ENCODE measurements around the gene C1QBP.
"Not testable (repeated sequence)": the region's sequence is repeated elsewhere in the genome, so short reads cannot be mapped to it uniquely, and the experiment has no call there.

Gene C1QBP

DNA sequence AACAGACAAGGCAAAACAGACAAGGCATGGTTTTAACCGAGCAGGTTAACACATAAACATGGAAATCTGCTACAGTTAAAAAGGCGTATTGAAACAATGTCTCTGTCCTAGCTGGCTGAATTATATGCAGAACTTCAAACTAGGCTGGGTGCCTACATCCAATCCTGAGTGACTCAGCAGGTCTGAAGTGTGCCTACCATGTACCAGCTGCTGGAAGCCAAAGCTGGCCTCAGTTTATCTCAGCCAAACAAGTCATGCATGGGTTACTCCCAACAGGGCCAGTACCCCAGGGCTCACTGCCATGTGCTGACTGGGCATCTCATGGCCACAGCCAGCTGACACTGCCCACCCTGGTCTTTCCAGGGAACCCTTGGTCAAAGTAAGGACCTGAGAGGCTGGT is 4.0 kb downstream of the C1QBP start:
- Histone ChIP-seq H3K36me3 (ENCODE audit: low read depth) (peaks cover 74% of the 10 kb centered on the region), H3K27me3 (ENCODE audit: insufficient read depth, poor library complexity, severe bottlenecking) (no peaks in the 10 kb centered on the region), H3K4me1 (ENCODE audit: insufficient read depth, poor library complexity, severe bottlenecking) (peaks cover 11% of the 10 kb centered on the region), H3K9me3 (ENCODE audit: severe bottlenecking) (no peaks in the 10 kb centered on the region), H3K4me3 (ENCODE audit: severe bottlenecking) (no peak overlapping the region), H3K27ac (ENCODE audit: poor library complexity, severe bottlenecking) (no peak overlapping the region)
- TF ChIP-seq, protein P1, sequence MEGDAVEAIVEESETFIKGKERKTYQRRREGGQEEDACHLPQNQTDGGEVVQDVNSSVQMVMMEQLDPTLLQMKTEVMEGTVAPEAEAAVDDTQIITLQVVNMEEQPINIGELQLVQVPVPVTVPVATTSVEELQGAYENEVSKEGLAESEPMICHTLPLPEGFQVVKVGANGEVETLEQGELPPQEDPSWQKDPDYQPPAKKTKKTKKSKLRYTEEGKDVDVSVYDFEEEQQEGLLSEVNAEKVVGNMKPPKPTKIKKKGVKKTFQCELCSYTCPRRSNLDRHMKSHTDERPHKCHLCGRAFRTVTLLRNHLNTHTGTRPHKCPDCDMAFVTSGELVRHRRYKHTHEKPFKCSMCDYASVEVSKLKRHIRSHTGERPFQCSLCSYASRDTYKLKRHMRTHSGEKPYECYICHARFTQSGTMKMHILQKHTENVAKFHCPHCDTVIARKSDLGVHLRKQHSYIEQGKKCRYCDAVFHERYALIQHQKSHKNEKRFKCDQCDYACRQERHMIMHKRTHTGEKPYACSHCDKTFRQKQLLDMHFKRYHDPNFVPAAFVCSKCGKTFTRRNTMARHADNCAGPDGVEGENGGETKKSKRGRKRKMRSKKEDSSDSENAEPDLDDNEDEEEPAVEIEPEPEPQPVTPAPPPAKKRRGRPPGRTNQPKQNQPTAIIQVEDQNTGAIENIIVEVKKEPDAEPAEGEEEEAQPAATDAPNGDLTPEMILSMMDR (IDR thresholded peaks at IDR 0.05; ENCODE audit: poor library complexity, severe bottlenecking), result no peak
- DNase-seq (ENCODE audit: low spot score) (no peak), ATAC-seq (ENCODE audit: low read depth) (no peak)

DNA sequence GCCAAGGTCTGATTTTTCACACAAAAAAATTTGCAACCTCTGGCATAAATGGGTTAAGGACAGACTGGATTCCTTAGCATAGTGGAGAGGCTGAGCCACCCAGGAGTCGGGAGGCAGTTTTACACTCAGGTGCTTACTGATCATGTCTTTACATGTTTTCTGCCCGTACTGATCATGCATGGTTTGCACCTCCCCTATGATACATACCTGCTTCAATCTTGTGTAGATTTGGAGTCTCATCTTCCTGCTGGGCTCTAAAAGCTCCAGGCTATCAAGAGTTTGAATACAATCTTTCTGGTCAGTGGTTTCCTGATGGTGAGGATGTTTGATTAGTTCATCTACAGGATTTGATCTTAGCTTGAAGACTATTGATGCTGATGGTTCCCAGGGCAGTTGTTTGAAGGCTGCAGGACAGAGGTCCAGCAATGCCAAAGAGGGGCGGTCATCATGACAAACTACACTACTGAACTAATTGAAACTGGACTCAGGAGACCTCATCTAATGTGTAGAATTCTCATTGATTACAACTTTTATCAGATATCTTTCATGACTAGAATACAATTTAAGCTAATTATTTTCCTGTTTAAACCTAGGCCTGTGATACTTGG is 6.9 kb downstream of the C1QBP start:
- TF ChIP-seq, protein P1 (IDR thresholded peaks at IDR 0.05; ENCODE audit: poor library complexity, severe bottlenecking), result no peak
- Histone ChIP-seq H3K9me3 (ENCODE audit: severe bottlenecking) (no peaks in the 10 kb centered on the region), H3K4me1 (ENCODE audit: insufficient read depth, poor library complexity, severe bottlenecking) (peaks cover 7% of the 10 kb centered on the region), H3K4me3 (ENCODE audit: severe bottlenecking) (no peak overlapping the region), H3K27me3 (ENCODE audit: insufficient read depth, poor library complexity, severe bottlenecking) (no peaks in the 10 kb centered on the region), H3K36me3 (ENCODE audit: low read depth) (peaks cover 91% of the 10 kb centered on the region), H3K27ac (ENCODE audit: poor library complexity, severe bottlenecking) (peak overlapping the region; percentile 38)
- ATAC-seq (ENCODE audit: low read depth), result peak; percentile 83
- no peak for DNase-seq (ENCODE audit: low spot score)

DNA sequence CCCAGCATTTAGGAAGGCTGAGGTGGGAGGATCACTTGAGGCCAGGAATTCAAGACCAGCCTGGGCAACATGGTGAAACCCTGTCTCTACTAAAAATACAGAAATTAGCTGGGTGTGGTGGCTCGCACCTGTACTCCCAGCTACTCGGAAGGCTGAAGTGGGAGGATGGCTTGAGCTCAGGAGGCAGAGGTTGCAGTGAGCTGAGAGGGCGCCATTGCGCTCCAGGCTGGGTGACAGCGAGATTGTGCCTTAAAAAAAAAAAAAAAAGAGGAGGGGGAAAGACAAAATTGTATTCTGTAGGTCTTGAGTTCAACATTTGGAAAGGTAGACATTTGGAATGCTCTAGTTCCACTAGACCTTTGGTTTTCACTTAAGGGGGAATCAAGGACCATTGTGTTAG is 7.7 kb downstream of the C1QBP start:
- not testable (repeated sequence) for H3K4me3 ChIP-seq (ENCODE audit: severe bottlenecking); H3K27me3 ChIP-seq (ENCODE audit: insufficient read depth, poor library complexity, severe bottlenecking); DNase-seq (ENCODE audit: low spot score); ATAC-seq (ENCODE audit: low read depth); H3K4me1 ChIP-seq (ENCODE audit: insufficient read depth, poor library complexity, severe bottlenecking); H3K9me3 ChIP-seq (ENCODE audit: severe bottlenecking)
- Histone ChIP-seq H3K27ac (ENCODE audit: poor library complexity, severe bottlenecking) (peak overlapping the region; percentile 38), H3K36me3 (ENCODE audit: low read depth) (peaks cover 91% of the 10 kb centered on the region)

DNA sequence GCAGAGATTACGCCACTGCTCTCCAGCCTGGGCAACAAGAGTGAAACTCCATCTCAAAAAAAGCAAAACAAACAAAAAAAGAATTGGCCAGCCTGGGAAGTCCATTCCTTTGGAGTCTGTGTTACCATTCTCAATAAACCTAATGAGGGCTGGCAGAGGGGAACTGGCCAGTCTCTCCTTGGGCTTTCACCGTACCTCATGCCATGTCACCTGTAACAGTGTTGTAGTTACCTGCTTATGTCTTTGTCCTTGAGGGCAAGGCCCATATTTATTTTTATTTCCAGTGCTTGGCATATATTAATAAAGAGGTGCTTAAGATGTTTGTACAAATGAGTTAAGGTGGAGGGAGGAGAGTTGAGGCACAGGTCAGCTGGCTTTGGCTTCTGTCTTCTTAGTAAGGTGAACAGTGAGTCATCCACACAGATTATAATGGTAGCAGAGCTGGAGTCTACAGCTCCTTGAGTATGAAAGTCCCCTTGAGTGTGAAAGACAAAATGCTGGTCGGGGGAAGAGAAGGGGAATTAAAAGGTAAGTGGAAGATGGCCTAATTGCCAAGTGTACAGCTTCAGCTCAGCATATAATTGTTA is 8.4 kb downstream of the C1QBP start:
- TF ChIP-seq, protein P1 (IDR thresholded peaks at IDR 0.05; ENCODE audit: poor library complexity, severe bottlenecking), result no peak
- Histone ChIP-seq H3K4me1 (ENCODE audit: insufficient read depth, poor library complexity, severe bottlenecking) (peaks cover 4% of the 10 kb centered on the region), H3K9me3 (ENCODE audit: severe bottlenecking) (no peaks in the 10 kb centered on the region), H3K4me3 (ENCODE audit: severe bottlenecking) (no peak overlapping the region), H3K27ac (ENCODE audit: poor library complexity, severe bottlenecking) (no peak overlapping the region), H3K36me3 (ENCODE audit: low read depth) (peaks cover 94% of the 10 kb centered on the region), H3K27me3 (ENCODE audit: insufficient read depth, poor library complexity, severe bottlenecking) (no peaks in the 10 kb centered on the region)
- DNase-seq (ENCODE audit: low spot score) (no peak), ATAC-seq (ENCODE audit: low read depth) (no peak)

DNA sequence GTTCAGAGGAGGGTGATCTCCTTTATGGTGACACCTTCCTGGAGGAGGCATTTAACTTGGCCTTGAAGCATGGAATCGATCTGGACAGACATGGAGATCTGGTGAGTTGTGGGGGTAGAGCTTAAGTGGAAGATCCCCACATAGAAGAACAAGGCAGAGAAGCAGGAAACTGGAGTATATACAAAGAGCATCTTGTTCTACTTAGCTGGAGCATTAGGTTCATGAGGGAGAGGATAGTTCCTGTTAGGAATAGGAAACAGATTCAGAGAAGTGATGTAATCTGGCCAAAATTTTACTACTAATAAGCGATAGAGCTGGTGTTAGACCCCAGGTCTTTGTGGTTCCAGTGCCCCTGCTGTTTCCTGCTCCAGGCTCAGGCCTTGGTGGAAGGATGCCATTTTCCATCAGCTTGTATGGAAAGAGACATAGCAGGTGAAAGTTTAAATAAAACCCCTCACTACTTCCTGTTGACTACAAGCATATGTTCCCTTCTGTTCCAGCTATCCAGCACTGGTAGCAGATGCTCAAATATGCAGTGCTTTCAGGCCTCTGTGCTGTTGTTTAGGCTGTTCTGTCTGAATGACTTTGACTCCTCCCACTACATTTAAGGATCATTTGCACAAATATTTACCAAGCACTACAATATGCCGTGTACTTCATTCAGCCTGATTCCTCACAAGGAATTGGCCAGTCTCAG is 9.6 kb downstream of the C1QBP start:
- peaks cover 95% of the 10 kb centered on the region for H3K36me3 ChIP-seq (ENCODE audit: low read depth)
- no peak overlapping the region for H3K27ac ChIP-seq (ENCODE audit: poor library complexity, severe bottlenecking)
- DNase-seq (ENCODE audit: low spot score) (no peak), ATAC-seq (ENCODE audit: low read depth) (no peak)
- no peaks in the 10 kb centered on the region for H3K9me3 ChIP-seq (ENCODE audit: severe bottlenecking)
- H3K4me1 ChIP-seq (ENCODE audit: insufficient read depth, poor library complexity, severe bottlenecking), result peaks cover 4% of the 10 kb centered on the region
- no peaks in the 10 kb centered on the region for H3K27me3 ChIP-seq (ENCODE audit: insufficient read depth, poor library complexity, severe bottlenecking)
- TF ChIP-seq, protein P1 (IDR thresholded peaks at IDR 0.05; ENCODE audit: poor library complexity, severe bottlenecking), result no peak
- no peak overlapping the region for H3K4me3 ChIP-seq (ENCODE audit: severe bottlenecking)

Measured in RWPE2 (cell line).